B cell (primary cell): ENCODE results near the gene PPBP. TPM values are rescaled to one million over a fixed set of nuclear protein-coding genes. Genes with fewer than 3 reads are reported as not detected.

ENCODE experiments used
- ATAC-seq: fragments of 200-7000 bp; cut with Tn5 transposase; one replicate; pipeline ENCODE4 v1.10.0; 2021; ENCODE audit warnings: low read depth, mild to moderate bottlenecking, moderate number of reproducible peaks, moderate library complexity
- CTCF ChIA-PET: fragments of 350-600 bp; sonication (Branson Sonifier 250); formaldehyde crosslinking; loops from one replicate; lab custom pipeline; 2021; ENCODE audit warnings: antibody characterized with exemption, inconsistent platforms; lab: Charles Lee
- POLR2A ChIA-PET: fragments of 350-600 bp; sonication (Branson Sonifier 250); formaldehyde crosslinking; loops from one replicate; lab custom pipeline; 2021; ENCODE audit warnings: antibody characterized with exemption; lab: Charles Lee
- DNase-seq: peaks from one replicate; pipeline ENCODE4 v3.0.0; 2013
- H2AFZ ChIP-seq: 2 replicates; pipeline ENCODE4 v1.6.1; 2012; ENCODE audit warnings: mild to moderate bottlenecking, low read depth, low read length; ENCODE audit not compliant: insufficient read depth, poor library complexity, severe bottlenecking
- H3K27ac ChIP-seq, 2 donors: 1 replicate in 1 of 2; 2 replicates in 1 of 2; pipeline ENCODE4 v1.5.1; 2012 to 2013; ENCODE audit warnings: low read length in 2 of 2, mild to moderate bottlenecking in 2 of 2, moderate library complexity in 1 of 2
- H3K27me3 ChIP-seq, 4 experiments: fragments of 200-600 bp in 1 of 4; sonication (generic) in 1 of 4; replicated peaks in 1 of 4; 1 replicate in 2 of 4; 2 replicates in 2 of 4; pipeline versions ENCODE4 v1.6.1 to v1.7.0; 2013 to 2016; ENCODE audit warnings: low read length in 3 of 4, mild to moderate bottlenecking in 2 of 4, mixed read lengths in 1 of 4, moderate library complexity in 1 of 4; ENCODE audit not compliant: insufficient read depth in 4 of 4, control insufficient read depth in 3 of 4; ENCODE audit errors: control extremely low read depth in 1 of 4
- H3K36me3 ChIP-seq, 2 experiments: replicated peaks in 1 of 2; 1 replicate in 1 of 2; 2 replicates in 1 of 2; pipeline versions ENCODE4 v1.6.1 to v1.7.1; 2013; ENCODE audit warnings: low read length in 1 of 2; ENCODE audit not compliant: insufficient read depth in 2 of 2, control insufficient read depth in 1 of 2; ENCODE audit errors: control extremely low read depth in 1 of 2, extremely low read depth in 1 of 2
- H3K4me1 ChIP-seq, 2 donors: fragments of 200-600 bp in 1 of 2; sonication (generic) in 1 of 2; 1 replicate in 1 of 2; 2 replicates in 1 of 2; pipeline versions ENCODE4 v1.5.1 to v1.6.1; 2013 to 2017; ENCODE audit warnings: low read length in 2 of 2; ENCODE audit not compliant: control insufficient read depth in 2 of 2, insufficient read depth in 2 of 2
- H3K4me2 ChIP-seq: replicated peaks from 2 replicates; pipeline ENCODE3; 2012; ENCODE audit warnings: mild to moderate bottlenecking, low read depth, low read length; ENCODE audit not compliant: poor library complexity, severe bottlenecking
- H3K4me3 ChIP-seq, 5 experiments: fragments of 200-600 bp in 1 of 5; sonication (generic) in 1 of 5; 1 replicate in 3 of 5; 2 replicates in 2 of 5; pipeline versions ENCODE4 v1.5.1 to v1.7.0; 2011 to 2016; ENCODE audit warnings: low read length in 4 of 5, mild to moderate bottlenecking in 4 of 5, low read depth in 2 of 5, control low read depth in 1 of 5, moderate library complexity in 1 of 5; ENCODE audit not compliant: insufficient read depth in 1 of 5; ENCODE audit errors: control extremely low read depth in 1 of 5, extremely low read depth in 1 of 5
- H3K79me2 ChIP-seq: fragments of 200-600 bp; sonication (generic); one replicate; pipeline ENCODE4 v1.6.0; 2016; ENCODE audit warnings: low read length; ENCODE audit not compliant: control insufficient read depth, insufficient read depth
- H3K9ac ChIP-seq: fragments of 200-600 bp; sonication (generic); 2 replicates; pipeline ENCODE4 v1.6.1; 2017; ENCODE audit warnings: mild to moderate bottlenecking, low read length, moderate library complexity
- H3K9me3 ChIP-seq, 3 donors: one replicate each; pipeline versions ENCODE4 v1.6.1 to v1.7.1; 2013; ENCODE audit warnings: low read length in 2 of 3; ENCODE audit not compliant: control insufficient read depth in 2 of 3, insufficient read depth in 1 of 3; ENCODE audit errors: control extremely low read depth in 1 of 3
- H4K20me1 ChIP-seq: 2 replicates; pipeline ENCODE4 v1.6.0; 2012; ENCODE audit warnings: mild to moderate bottlenecking, low read length; ENCODE audit not compliant: insufficient read depth, control insufficient read depth, poor library complexity, severe bottlenecking
- H3K27ac Mint-ChIP-seq: one replicate; pipeline ENCODE4 v1.8.0; 2021; ENCODE audit warnings: mixed read lengths
- H3K27me3 Mint-ChIP-seq: one replicate; pipeline ENCODE4 v1.8.0; 2021; ENCODE audit warnings: mixed read lengths
- H3K4me1 Mint-ChIP-seq: one replicate; pipeline ENCODE4 v1.8.0; 2021; ENCODE audit warnings: mixed read lengths
- H3K4me3 Mint-ChIP-seq: one replicate; pipeline ENCODE4 v1.8.0; 2021; ENCODE audit warnings: mixed read lengths
- H3K9me3 Mint-ChIP-seq: one replicate; pipeline ENCODE4 v1.8.0; 2022; ENCODE audit warnings: mixed read lengths; ENCODE audit not compliant: insufficient read depth
- CTCF ChIP-seq: fragments of 200-600 bp; IDR thresholded peaks from one replicate; pipeline ENCODE4 v1.8.0; 2022; ENCODE audit warnings: antibody characterized with exemption, mild to moderate bottlenecking
- EZH2 ChIP-seq: IDR thresholded peaks from 2 replicates; pipeline ENCODE4 v1.6.1; 2012; ENCODE audit warnings: borderline replicate concordance, low read depth, mild to moderate bottlenecking, moderate library complexity, low read length; ENCODE audit not compliant: insufficient read depth, poor library complexity, severe bottlenecking
- WGBS: methylation state at CpG from one replicate; pipeline ENCODE4 v1.1.5; 2013; ENCODE audit warnings: missing lambda C conversion rate; ENCODE audit not compliant: insufficient coverage; 5-methylcytosine and 5-hydroxymethylcytosine counted together
- intact Hi-C: fragments of 100-400 bp; cut with micrococcal nuclease; formaldehyde crosslinking; loops from one replicate; pipeline ENCODE4 v1.10.0; 2022
- polyA minus RNA-seq: library from RNA; depleted of rRNA, polyadenylated mRNA; stranded (reverse); fragments of >200 nt; gene quantifications from 2 replicates; pipeline ENCODE4 v1.2.3, GENCODE V29; 2012
- polyA plus RNA-seq: library from polyadenylated mRNA; depleted of rRNA; stranded (reverse); fragments of >200 nt; gene quantifications from 2 replicates; pipeline ENCODE4 v1.2.3, GENCODE V29; 2012
- total RNA-seq, 2 donors: library from RNA; stranded (reverse); fragments of 120-200 nt in 1 of 2; gene quantifications; 1 replicate in 1 of 2; 2 replicates in 1 of 2; pipeline versions ENCODE4 v1.2.3 to v1.2.4, GENCODE V29; 2013 to 2022

PPBP gene, protein sequence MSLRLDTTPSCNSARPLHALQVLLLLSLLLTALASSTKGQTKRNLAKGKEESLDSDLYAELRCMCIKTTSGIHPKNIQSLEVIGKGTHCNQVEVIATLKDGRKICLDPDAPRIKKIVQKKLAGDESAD
- total RNA-seq = 0.42 TPM in 1 of 2 replicates, not detected in the other
- 494 TPM for total RNA-seq (2013)
- polyA plus RNA-seq = 0.43 and 5.2 TPM in 2 replicates
- 5.2 and 155 TPM in 2 replicates for polyA minus RNA-seq

GRCh38 chr4:73988061-73988460, at the start of gene PPBP:
PPBP (minus strand) TSS chr4:73988190; CDS start chr4:73988103, 87 bp downstream.
- Histone ChIP-seq H3K4me3 (no peak within 1 kb of the TSS), H2AFZ (no peak within 1 kb of the TSS), H3K9ac (no peak within 1 kb of the TSS), H3K9me3 (no peaks in the 10 kb centered on the region), H3K79me2 (no peaks in the 10 kb centered on the region), H3K36me3 (no peaks in the 10 kb centered on the region), H3K27ac (no peak within 1 kb of the TSS), H4K20me1 (no peaks in the 10 kb centered on the region), H3K4me2 (no peak within 1 kb of the TSS), H3K27me3 (no peaks in the 10 kb centered on the region), H3K4me1 (no peaks in the 10 kb centered on the region)
- ChIA-PET CTCF (no interaction called here), POLR2A (no interaction called here)
- Mint-ChIP-seq H3K4me3 (no peak within 1 kb of the TSS), H3K27ac (no peak within 1 kb of the TSS), H3K4me1 (no peaks in the 10 kb centered on the region), H3K27me3 (no peaks in the 10 kb centered on the region), H3K9me3 (no peaks in the 10 kb centered on the region)
- TF ChIP-seq CTCF = no peak
- no peak for TF ChIP-seq EZH2
- DNase-seq (no peak), ATAC-seq (no peak)
- intact Hi-C loops = no loop called here
- WGBS = 57% methylated on average over 1 of the region's 2 CpGs

DNA sequence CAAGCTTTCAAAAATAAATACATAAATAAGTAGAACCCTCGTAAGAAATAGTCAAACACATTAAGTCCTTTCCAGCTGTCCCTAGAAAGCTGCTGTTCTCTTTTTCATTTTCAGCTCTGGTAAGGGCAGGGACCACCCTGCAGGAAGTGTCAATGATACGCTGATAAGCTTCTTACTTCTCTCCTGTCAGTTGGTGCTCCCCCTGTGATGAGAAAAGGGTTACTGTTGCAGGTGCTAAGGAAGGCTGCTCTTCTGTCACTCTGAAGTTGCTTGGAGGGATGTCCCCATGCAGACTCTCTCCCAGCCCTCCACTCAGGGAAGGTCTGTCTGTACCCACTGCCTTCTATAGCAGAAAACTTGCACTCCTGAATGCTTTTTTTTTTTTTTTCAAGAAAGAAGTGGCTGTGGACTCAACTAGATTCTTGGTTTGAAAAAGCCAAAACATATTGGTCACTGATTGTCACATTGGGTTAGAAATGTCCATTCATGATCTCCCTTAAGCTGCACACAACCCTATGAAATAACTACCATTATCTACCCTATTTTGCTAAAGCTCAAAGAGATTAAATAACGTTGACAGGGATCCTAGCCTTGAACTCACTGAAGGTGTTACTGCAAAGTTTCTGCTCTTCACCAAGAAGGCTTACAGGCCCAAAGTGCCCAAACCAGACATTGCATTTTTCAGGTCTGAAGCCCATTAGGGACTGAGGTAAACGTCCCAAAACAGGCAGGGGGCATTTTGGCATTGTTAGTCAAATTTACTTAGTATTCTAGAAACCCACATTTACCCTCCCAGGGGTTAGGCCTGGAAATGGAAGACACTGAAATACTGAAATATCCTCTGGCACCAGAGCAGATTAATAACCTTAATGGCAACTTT, 49.3 kb upstream of the PPBP start:
- Histone ChIP-seq H3K27me3 (peaks cover 0 to 23% (median 15%) of the 10 kb centered on the region in 4 experiments), H3K4me1 (peaks cover 11 to 14% of the 10 kb centered on the region in 2 donors), H3K27ac (no peak overlapping the region), H3K9ac (no peak overlapping the region), H3K4me2 (no peak overlapping the region), H2AFZ (peak overlapping the region; percentile 80), H3K79me2 (no peaks in the 10 kb centered on the region), H3K36me3 (no peaks in the 10 kb centered on the region), H3K9me3 (no peaks in the 10 kb centered on the region), H4K20me1 (no peaks in the 10 kb centered on the region), H3K4me3 (no peak overlapping the region)
- H3K9me3 Mint-ChIP-seq = no peaks in the 10 kb centered on the region
- H3K4me1 Mint-ChIP-seq = peaks cover 16% of the 10 kb centered on the region
- POLR2A ChIA-PET = no interaction called here
- no peak overlapping the region for H3K27ac Mint-ChIP-seq
- TF ChIP-seq EZH2 (no peak), CTCF (no peak)
- 13% methylated on average over 1 of the region's 4 CpGs for WGBS
- intact Hi-C loops = no loop called here
- ATAC-seq (no peak), DNase-seq (no peak)
- H3K4me3 Mint-ChIP-seq = peak overlapping the region; percentile 90
- CTCF ChIA-PET = interaction anchor here (0.7 kb wide), 1 partner anchor 268 kb away, joined by 4 read pairs; no protein-coding TSS in a partner anchor
- peaks cover 49% of the 10 kb centered on the region for H3K27me3 Mint-ChIP-seq
